Measurements from ENCODE around the gene TCEA2.

Gene TCEA2

GRCh38 chr20:64099086-64099786 lies 36.2 kb downstream of the TCEA2 start:
- no peak for DNase-seq (ENCODE audit: low spot score)
- TF ChIP-seq, protein P1, sequence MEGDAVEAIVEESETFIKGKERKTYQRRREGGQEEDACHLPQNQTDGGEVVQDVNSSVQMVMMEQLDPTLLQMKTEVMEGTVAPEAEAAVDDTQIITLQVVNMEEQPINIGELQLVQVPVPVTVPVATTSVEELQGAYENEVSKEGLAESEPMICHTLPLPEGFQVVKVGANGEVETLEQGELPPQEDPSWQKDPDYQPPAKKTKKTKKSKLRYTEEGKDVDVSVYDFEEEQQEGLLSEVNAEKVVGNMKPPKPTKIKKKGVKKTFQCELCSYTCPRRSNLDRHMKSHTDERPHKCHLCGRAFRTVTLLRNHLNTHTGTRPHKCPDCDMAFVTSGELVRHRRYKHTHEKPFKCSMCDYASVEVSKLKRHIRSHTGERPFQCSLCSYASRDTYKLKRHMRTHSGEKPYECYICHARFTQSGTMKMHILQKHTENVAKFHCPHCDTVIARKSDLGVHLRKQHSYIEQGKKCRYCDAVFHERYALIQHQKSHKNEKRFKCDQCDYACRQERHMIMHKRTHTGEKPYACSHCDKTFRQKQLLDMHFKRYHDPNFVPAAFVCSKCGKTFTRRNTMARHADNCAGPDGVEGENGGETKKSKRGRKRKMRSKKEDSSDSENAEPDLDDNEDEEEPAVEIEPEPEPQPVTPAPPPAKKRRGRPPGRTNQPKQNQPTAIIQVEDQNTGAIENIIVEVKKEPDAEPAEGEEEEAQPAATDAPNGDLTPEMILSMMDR (IDR thresholded peaks at IDR 0.05; ENCODE audit: extremely low read depth, missing control alignments): no peak

GRCh38 chr20:64099880-64100565 lies 37.0 kb downstream of the TCEA2 start:
- DNase-seq (ENCODE audit: low spot score): peak; percentile 65

GRCh38 chr20:64100566-64100888 lies 37.5 kb downstream of the TCEA2 start:
- TF ChIP-seq, protein P1 (IDR thresholded peaks at IDR 0.05; ENCODE audit: extremely low read depth, missing control alignments): no peak
- DNase-seq (ENCODE audit: low spot score): no peak

More at GRCh38 chr20:64099880-64100565, 37.0 kb downstream of the TCEA2 start:
- TF ChIP-seq, protein P1 (IDR thresholded peaks at IDR 0.05; ENCODE audit: extremely low read depth, missing control alignments): no peak

GRCh38 chr20:64100946-64101688 lies 38.1 kb downstream of the TCEA2 start:
- TF ChIP-seq, protein P1 (IDR thresholded peaks at IDR 0.05; ENCODE audit: extremely low read depth, missing control alignments): no peak
- no peak for DNase-seq (ENCODE audit: low spot score)

DNA sequence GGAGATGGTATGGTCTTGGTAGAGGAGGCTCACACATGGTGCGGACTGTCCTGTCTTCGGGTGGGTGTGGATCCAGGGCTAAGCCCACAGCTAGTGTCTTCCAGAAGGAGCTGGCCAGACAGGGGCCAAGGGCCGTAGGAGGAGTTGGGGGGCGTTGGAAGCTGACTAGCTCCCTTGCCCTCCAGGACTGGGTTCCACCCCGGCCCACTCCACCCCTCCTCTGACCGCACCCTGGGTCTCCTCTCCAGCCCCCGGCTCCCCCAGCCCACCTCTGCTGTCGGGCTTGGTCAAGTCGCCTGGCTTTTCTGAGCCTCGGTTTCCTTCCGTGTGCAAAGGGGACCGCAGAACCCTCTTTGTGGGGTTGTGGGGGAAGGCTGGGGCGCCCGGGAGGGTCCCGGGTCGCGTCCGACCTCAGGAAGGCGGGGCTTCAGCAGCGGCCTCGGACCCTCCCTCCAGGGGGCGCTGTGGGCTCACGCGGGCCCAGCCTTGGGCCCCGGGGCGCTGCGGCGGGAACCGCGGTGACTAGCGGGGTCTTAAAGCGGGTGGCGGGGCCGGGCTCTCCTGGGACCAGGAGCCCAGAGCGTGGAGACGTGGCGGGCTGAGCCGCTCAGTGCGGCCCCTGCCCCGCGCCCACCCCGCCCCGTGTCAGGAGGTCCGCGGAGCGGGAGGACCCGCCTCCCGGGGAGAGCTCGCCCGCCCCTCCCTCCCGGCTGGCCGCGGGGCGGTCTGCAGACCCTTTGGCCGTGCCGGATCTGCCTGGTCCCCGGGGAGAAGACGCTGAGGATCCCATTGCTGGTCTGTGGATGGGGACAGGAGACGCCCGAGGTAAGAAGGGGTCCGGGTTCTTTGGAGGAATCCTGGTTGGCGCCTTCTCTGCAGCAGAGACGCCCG lies 39.0 kb downstream of the TCEA2 start:
- peak; percentile 89 for DNase-seq (ENCODE audit: low spot score)
- TF ChIP-seq, protein P1 (IDR thresholded peaks at IDR 0.05; ENCODE audit: extremely low read depth, missing control alignments): peak; percentile 62

DNA sequence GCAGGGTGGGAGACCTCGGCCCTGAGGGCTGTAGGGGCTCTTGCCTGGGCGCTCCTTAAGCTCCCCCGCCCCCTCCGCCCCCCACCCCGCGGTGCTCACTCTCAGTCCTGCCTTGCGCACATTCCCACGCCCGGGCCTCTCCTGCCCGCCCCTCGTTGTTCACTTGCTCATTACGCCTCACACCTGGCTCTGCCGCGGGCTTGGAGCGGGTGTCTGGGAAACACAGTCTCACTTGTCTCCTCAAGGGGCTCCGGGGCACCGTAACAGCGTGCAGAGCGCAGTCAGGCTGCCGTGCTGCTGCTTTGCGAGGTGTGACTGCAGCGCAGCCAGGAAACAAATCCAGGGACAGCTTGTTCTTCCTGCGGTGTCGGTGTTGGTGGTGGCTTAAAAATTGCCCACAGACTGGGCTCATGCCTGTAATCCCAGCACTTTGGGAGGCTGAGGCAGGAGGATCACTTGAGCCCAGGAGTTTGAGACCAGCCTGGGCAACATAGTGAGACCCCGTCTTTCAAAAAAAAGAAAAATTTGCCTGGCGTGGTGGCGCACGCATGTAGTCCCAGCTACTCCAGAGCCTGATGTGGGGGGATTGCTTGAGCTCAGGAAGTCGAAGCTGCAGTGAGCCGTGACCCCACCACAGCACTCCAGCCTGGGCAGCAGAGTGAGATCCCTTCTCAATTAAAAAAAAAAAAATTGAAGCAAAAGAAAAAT lies 39.8 kb downstream of the TCEA2 start:
- TF ChIP-seq, protein P1 (IDR thresholded peaks at IDR 0.05; ENCODE audit: extremely low read depth, missing control alignments): no peak
- no peak for DNase-seq (ENCODE audit: low spot score)
